ENCODE results near the gene ULBP3. TPM values are rescaled to one million over a fixed set of nuclear protein-coding genes. Genes with fewer than 3 reads are reported as not detected.

ULBP3 gene
- total and polyA plus RNA-seq, 2 donors from 2014 or later: 0.71 to 5.0 TPM

GRCh38 chr6:150043501-150044412, 25.2 kb downstream of the ULBP3 start:
- no peaks in the 10 kb centered on the region for H3K9me3 ChIP-seq (ENCODE audit: control insufficient read depth in 2 of 3, insufficient read depth in 1 of 3, low read length in 3 of 3)
- H3K27ac ChIP-seq (ENCODE audit: low read depth in 2 of 2, low read length in 2 of 2): no peak overlapping the region
- DNase-seq (no peak), FAIRE-seq (no peak)
- no peak overlapping the region for H3K9ac ChIP-seq (ENCODE audit: low read length in 3 of 3)
- H3K4me3 ChIP-seq (ENCODE audit: low read length in 3 of 3): no peak overlapping the region
- intact Hi-C loops (cut with DNase I): no loop called here
- no peak for TF ChIP-seq CTCF (IDR thresholded peaks at IDR 0.05; ENCODE audit: borderline replicate concordance, extremely low read depth, insufficient read depth)
- H3K27me3 ChIP-seq (ENCODE audit: control insufficient read depth, insufficient read depth, low read length): peaks cover 11% of the 10 kb centered on the region
- no peaks in the 10 kb centered on the region for H3K36me3 ChIP-seq (ENCODE audit: control insufficient read depth in 2 of 3, insufficient read depth in 3 of 3, low read length in 3 of 3)
- no peaks in the 10 kb centered on the region for H3K4me1 ChIP-seq (ENCODE audit: control insufficient read depth in 2 of 3, insufficient read depth in 2 of 3, low read depth in 1 of 3, low read length in 3 of 3)

GRCh38 chr6:150043096-150043495, 25.8 kb downstream of the ULBP3 start:
- Histone ChIP-seq H3K9me3 (ENCODE audit: control insufficient read depth in 2 of 3, insufficient read depth in 1 of 3, low read length in 3 of 3) (no peaks in the 10 kb centered on the region), H3K4me3 (ENCODE audit: low read length in 3 of 3) (no peak overlapping the region), H3K36me3 (ENCODE audit: control insufficient read depth in 2 of 3, insufficient read depth in 3 of 3, low read length in 3 of 3) (no peaks in the 10 kb centered on the region), H3K9ac (ENCODE audit: low read length in 3 of 3) (no peak overlapping the region), H3K27ac (ENCODE audit: low read depth in 2 of 2, low read length in 2 of 2) (no peak overlapping the region), H3K4me1 (ENCODE audit: control insufficient read depth in 2 of 3, insufficient read depth in 2 of 3, low read depth in 1 of 3, low read length in 3 of 3) (peaks cover 0 to 3% (median 0%) of the 10 kb centered on the region in 3 donors), H3K27me3 (ENCODE audit: control insufficient read depth, insufficient read depth, low read length) (peaks cover 18% of the 10 kb centered on the region)
- FAIRE-seq: no peak
- DNase-seq: peak in 1 of 5 donors; percentile 14
- intact Hi-C loops (cut with DNase I): no loop called here
- no peak for TF ChIP-seq CTCF (IDR thresholded peaks at IDR 0.05; ENCODE audit: borderline replicate concordance, extremely low read depth, insufficient read depth)

- Histone ChIP-seq H3K27ac (ENCODE audit: low read depth in 2 of 2, low read length in 2 of 2) (no peak overlapping the region), H3K27me3 (ENCODE audit: control insufficient read depth, insufficient read depth, low read length) (peaks cover 33% of the 10 kb centered on the region), H3K9ac (ENCODE audit: low read length in 3 of 3) (no peak overlapping the region), H3K4me3 (ENCODE audit: low read length in 3 of 3) (no peak overlapping the region), H3K9me3 (ENCODE audit: control insufficient read depth in 2 of 3, insufficient read depth in 1 of 3, low read length in 3 of 3) (no peaks in the 10 kb centered on the region), H3K36me3 (ENCODE audit: control insufficient read depth in 2 of 3, insufficient read depth in 3 of 3, low read length in 3 of 3) (no peaks in the 10 kb centered on the region), H3K4me1 (ENCODE audit: control insufficient read depth in 2 of 3, insufficient read depth in 2 of 3, low read depth in 1 of 3, low read length in 3 of 3) (peaks cover 0 to 6% (median 0%) of the 10 kb centered on the region in 3 donors)
- peak in 2 of 5 donors; percentile 37 to 46 for DNase-seq
- FAIRE-seq: no peak
- no peak for TF ChIP-seq CTCF (IDR thresholded peaks at IDR 0.05; ENCODE audit: borderline replicate concordance, extremely low read depth, insufficient read depth)
- intact Hi-C loops (cut with DNase I): no loop called here
These were observed 30.5 kb downstream of the ULBP3 start for GRCh38 chr6:150038202-150039062.

Data from kidney (tissue), 14 donors.